Measurements from ENCODE around the gene TRIM14. TPM values are rescaled to one million over a fixed set of nuclear protein-coding genes. Genes with fewer than 3 reads are reported as not detected.
A peak's percentile ranks its signal among the peaks of the same experiment; 100 is the strongest.
"Not testable (repeated sequence)": the region's sequence is repeated elsewhere in the genome, so short reads cannot be mapped to it uniquely, and the experiment has no call there.

TRIM14 gene
- total and polyA plus RNA-seq, 2 donors from 2014 or later, result 11.3 to 26.3 TPM

- peak overlapping the region in 2 of 3 donors; percentile 86 to 88 for H3K4me3 ChIP-seq (ENCODE audit: low read length in 3 of 3)
- intact Hi-C loops (cut with DNase I), result no loop called here
- peak overlapping the region; percentile 79 to 82 for H3K27ac ChIP-seq (ENCODE audit: low read depth in 2 of 2, low read length in 2 of 2)
- FAIRE-seq (no peak), DNase-seq (peak in 3 of 5 donors; percentile 17 to 41 (median 28))
- H3K4me1 ChIP-seq (ENCODE audit: control insufficient read depth in 2 of 3, insufficient read depth in 2 of 3, low read depth in 1 of 3, low read length in 3 of 3), result peaks cover 0 to 5% (median 3%) of the 10 kb centered on the region in 3 donors
- H3K36me3 ChIP-seq (ENCODE audit: control insufficient read depth in 2 of 3, insufficient read depth in 3 of 3, low read length in 3 of 3), result no peaks in the 10 kb centered on the region
- TF ChIP-seq, protein P1, sequence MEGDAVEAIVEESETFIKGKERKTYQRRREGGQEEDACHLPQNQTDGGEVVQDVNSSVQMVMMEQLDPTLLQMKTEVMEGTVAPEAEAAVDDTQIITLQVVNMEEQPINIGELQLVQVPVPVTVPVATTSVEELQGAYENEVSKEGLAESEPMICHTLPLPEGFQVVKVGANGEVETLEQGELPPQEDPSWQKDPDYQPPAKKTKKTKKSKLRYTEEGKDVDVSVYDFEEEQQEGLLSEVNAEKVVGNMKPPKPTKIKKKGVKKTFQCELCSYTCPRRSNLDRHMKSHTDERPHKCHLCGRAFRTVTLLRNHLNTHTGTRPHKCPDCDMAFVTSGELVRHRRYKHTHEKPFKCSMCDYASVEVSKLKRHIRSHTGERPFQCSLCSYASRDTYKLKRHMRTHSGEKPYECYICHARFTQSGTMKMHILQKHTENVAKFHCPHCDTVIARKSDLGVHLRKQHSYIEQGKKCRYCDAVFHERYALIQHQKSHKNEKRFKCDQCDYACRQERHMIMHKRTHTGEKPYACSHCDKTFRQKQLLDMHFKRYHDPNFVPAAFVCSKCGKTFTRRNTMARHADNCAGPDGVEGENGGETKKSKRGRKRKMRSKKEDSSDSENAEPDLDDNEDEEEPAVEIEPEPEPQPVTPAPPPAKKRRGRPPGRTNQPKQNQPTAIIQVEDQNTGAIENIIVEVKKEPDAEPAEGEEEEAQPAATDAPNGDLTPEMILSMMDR (IDR thresholded peaks at IDR 0.05; ENCODE audit: borderline replicate concordance, extremely low read depth, insufficient read depth), result no peak
- H3K9me3 ChIP-seq (ENCODE audit: control insufficient read depth in 2 of 3, insufficient read depth in 1 of 3, low read length in 3 of 3), result no peaks in the 10 kb centered on the region
- peak overlapping the region in 2 of 3 donors; percentile 1 to 60 for H3K9ac ChIP-seq (ENCODE audit: low read length in 3 of 3)
- no peaks in the 10 kb centered on the region for H3K27me3 ChIP-seq (ENCODE audit: control insufficient read depth, insufficient read depth, low read length)
These were observed 910 bp downstream of the TRIM14 start for GRCh38 chr9:98117984-98118639.

DNA sequence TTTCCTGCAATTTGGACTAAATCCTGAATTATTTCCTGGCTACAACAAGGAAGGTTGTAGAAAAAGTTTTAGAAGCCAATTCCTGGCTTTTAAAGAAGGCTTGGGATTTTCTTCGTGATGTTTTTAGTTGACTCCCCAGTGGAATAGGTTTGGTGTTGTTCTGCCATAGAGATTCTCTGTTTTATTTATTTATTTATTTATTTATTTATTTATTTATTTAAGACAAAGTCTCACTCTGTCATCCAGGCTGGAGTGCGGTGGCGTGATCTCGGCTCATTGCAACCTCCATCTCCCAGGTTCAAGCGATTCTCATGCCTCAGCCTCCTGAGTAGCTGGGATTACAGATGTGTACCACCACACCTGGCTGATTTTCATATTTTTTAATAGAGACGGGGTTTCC, 1.9 kb downstream of the TRIM14 start:
- intact Hi-C loops (cut with DNase I); H3K27me3 ChIP-seq (ENCODE audit: control insufficient read depth, insufficient read depth, low read length); FAIRE-seq; H3K27ac ChIP-seq (ENCODE audit: low read depth in 2 of 2, low read length in 2 of 2); H3K9ac ChIP-seq (ENCODE audit: low read length in 3 of 3); H3K4me3 ChIP-seq (ENCODE audit: low read length in 3 of 3); H3K4me1 ChIP-seq (ENCODE audit: control insufficient read depth in 2 of 3, insufficient read depth in 2 of 3, low read depth in 1 of 3, low read length in 3 of 3); H3K9me3 ChIP-seq (ENCODE audit: control insufficient read depth in 2 of 3, insufficient read depth in 1 of 3, low read length in 3 of 3); H3K36me3 ChIP-seq (ENCODE audit: control insufficient read depth in 2 of 3, insufficient read depth in 3 of 3, low read length in 3 of 3): not testable (repeated sequence)
- DNase-seq, result peak in 1 of 5 donors; percentile 14

DNA sequence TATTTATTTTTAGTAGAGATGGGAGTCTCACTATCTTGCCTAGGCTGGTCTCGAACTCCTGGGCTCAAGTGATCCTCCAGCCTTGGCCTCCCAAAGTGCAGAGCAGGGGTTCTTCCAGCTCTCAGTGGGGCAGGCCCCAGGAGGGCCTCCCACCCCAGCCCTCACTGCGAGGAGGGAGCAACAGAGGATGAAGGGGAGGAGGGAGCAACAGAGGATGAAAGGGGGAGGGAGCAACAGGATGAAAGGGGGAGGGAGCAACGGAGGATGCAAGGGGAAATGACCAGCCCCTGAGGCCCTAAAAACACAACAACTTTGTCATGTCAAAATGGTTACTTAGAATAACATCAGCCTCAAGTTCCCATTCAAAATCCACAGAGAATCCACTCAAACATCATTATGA, 10.0 kb downstream of the TRIM14 start:
- intact Hi-C loops (cut with DNase I), result no loop called here
- no peaks in the 10 kb centered on the region for H3K36me3 ChIP-seq (ENCODE audit: control insufficient read depth in 2 of 3, insufficient read depth in 3 of 3, low read length in 3 of 3)
- DNase-seq, result peak in 1 of 5 donors; percentile 59

DNA sequence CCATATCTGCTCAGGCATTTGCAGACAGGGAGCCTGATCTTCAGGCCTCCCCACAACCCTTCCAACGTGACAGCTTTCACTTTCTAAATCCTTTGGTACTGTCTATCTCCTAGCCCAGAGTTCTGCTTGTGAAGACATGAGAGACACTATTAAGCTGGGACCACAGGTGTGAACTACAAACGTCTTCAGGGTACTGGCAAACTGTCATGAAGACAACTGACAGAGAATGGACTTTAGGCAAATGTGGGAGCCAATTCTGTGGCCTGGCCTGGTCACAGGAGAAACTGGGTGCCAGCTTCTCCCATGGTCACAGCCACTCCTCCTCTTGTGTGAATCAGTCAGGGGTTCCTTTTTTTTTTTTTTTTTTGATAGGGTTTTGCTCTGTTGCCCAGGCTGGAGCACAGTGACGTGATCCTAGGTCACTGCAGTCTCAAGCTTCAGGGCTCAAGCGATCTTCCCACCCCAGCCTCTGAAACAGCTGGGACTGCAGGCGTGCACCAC, 10.4 kb downstream of the TRIM14 start:
- TF ChIP-seq, protein P1 (IDR thresholded peaks at IDR 0.05; ENCODE audit: borderline replicate concordance, extremely low read depth, insufficient read depth), result no peak
- H3K4me1 ChIP-seq (ENCODE audit: control insufficient read depth in 2 of 3, insufficient read depth in 2 of 3, low read depth in 1 of 3, low read length in 3 of 3), result peaks cover 0 to 2% (median 0%) of the 10 kb centered on the region in 3 donors
- no peaks in the 10 kb centered on the region for H3K27me3 ChIP-seq (ENCODE audit: control insufficient read depth, insufficient read depth, low read length)
- no peak overlapping the region for H3K9ac ChIP-seq (ENCODE audit: low read length in 3 of 3)
- no peak for DNase-seq
- no peak overlapping the region for H3K4me3 ChIP-seq (ENCODE audit: low read length in 3 of 3)
- FAIRE-seq, result no peak
- H3K9me3 ChIP-seq (ENCODE audit: control insufficient read depth in 2 of 3, insufficient read depth in 1 of 3, low read length in 3 of 3), result no peaks in the 10 kb centered on the region
- intact Hi-C loops (cut with DNase I), result no loop called here
- H3K36me3 ChIP-seq (ENCODE audit: control insufficient read depth in 2 of 3, insufficient read depth in 3 of 3, low read length in 3 of 3), result no peaks in the 10 kb centered on the region
- H3K27ac ChIP-seq (ENCODE audit: low read depth in 2 of 2, low read length in 2 of 2), result no peak overlapping the region

More for the DNA sequence above, 10.0 kb downstream of the TRIM14 start:
- no peak for FAIRE-seq
- Histone ChIP-seq H3K27ac (ENCODE audit: low read depth in 2 of 2, low read length in 2 of 2) (no peak overlapping the region), H3K4me3 (ENCODE audit: low read length in 3 of 3) (no peak overlapping the region), H3K4me1 (ENCODE audit: control insufficient read depth in 2 of 3, insufficient read depth in 2 of 3, low read depth in 1 of 3, low read length in 3 of 3) (peaks cover 0 to 2% (median 0%) of the 10 kb centered on the region in 3 donors), H3K27me3 (ENCODE audit: control insufficient read depth, insufficient read depth, low read length) (no peaks in the 10 kb centered on the region), H3K9me3 (ENCODE audit: control insufficient read depth in 2 of 3, insufficient read depth in 1 of 3, low read length in 3 of 3) (no peaks in the 10 kb centered on the region), H3K9ac (ENCODE audit: low read length in 3 of 3) (no peak overlapping the region)
- TF ChIP-seq, protein P1 (IDR thresholded peaks at IDR 0.05; ENCODE audit: borderline replicate concordance, extremely low read depth, insufficient read depth), result no peak

Measured in kidney (tissue), 14 donors.